ENCODE measurements around the gene ANKFY1.

ANKFY1 gene

DNA sequence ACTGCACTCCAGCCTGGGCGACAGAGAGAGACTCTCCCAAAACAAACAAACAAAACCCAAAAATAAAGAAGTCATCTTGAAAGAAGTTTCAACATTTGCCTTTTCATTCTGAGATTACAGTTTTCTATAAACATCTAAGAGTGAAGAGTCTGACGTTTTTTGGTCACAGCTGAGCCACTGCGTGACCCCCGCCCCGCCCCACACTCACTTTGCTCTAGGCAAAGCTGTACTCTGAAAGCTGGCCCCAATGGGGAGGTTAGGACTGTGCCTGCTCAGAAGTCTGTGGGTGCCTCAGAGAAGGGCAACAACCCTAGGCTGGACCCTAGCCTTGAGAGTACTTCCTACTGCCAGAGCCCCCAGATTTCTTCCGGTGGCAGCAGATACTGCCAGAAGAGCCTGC is 101.5 kb downstream of the ANKFY1 start:
- peak overlapping the region; percentile 51 for H3K27ac ChIP-seq
- TF ChIP-seq, protein P1, sequence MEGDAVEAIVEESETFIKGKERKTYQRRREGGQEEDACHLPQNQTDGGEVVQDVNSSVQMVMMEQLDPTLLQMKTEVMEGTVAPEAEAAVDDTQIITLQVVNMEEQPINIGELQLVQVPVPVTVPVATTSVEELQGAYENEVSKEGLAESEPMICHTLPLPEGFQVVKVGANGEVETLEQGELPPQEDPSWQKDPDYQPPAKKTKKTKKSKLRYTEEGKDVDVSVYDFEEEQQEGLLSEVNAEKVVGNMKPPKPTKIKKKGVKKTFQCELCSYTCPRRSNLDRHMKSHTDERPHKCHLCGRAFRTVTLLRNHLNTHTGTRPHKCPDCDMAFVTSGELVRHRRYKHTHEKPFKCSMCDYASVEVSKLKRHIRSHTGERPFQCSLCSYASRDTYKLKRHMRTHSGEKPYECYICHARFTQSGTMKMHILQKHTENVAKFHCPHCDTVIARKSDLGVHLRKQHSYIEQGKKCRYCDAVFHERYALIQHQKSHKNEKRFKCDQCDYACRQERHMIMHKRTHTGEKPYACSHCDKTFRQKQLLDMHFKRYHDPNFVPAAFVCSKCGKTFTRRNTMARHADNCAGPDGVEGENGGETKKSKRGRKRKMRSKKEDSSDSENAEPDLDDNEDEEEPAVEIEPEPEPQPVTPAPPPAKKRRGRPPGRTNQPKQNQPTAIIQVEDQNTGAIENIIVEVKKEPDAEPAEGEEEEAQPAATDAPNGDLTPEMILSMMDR (conservative IDR thresholded peaks at IDR 0.05) = no peak

DNA sequence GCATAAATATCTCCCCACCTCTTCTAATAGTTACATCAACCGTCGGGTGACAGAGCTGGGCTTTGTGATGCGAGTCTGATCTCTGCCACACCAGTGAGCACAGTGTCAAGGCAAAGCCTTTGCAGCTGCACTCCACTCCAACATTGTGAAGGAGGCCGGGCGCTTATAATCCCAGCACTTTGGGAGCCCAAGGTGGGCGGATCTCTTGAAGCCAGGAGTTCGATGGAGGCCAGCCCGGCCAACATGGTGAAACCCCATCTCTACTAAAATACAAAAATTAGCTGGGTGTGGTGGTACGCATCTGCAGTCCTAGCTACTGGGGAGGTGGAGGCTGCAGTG is 101.8 kb downstream of the ANKFY1 start:
- TF ChIP-seq, protein P1 (conservative IDR thresholded peaks at IDR 0.05) = no peak
- peak overlapping the region; percentile 51 for H3K27ac ChIP-seq

DNA sequence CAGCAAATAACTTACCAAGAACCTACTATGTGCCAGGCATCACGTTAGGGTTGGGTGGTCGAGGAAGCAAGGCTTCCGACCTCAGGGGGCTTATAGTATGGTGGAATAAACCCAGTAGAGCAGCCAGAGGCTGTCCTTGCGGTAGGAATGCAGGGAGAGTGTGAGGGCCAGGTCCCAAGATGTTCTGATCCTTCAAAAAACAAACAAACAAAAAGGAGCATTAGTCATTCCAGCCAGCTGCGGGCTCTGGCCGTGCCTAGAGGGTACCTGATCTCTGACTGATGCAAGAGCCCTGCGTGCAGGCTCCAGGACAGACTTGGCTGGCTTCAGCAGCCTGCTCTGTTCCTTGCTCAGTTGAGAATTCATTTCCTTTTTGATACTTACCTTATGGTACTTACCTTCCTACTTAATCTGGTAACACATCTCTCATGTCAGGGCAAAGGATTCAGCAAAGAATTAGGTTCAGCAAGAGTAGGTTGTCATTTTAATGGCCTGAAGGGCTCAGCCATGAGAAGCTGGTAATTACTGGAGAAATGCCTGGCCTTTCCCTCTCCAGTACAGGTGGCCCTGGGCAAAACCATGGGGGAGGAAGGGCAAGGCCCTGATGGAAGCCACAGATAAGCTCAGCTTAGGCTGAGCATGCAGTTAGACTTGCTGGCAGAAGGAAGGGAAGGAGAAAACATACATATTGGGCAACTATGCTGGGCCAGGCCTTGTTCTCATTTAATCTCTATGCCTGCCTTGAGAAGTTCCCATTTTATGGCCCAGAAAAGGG is 102.4 kb downstream of the ANKFY1 start:
- TF ChIP-seq, protein P1 (conservative IDR thresholded peaks at IDR 0.05) = no peak
- peak overlapping the region; percentile 51 for H3K27ac ChIP-seq

DNA sequence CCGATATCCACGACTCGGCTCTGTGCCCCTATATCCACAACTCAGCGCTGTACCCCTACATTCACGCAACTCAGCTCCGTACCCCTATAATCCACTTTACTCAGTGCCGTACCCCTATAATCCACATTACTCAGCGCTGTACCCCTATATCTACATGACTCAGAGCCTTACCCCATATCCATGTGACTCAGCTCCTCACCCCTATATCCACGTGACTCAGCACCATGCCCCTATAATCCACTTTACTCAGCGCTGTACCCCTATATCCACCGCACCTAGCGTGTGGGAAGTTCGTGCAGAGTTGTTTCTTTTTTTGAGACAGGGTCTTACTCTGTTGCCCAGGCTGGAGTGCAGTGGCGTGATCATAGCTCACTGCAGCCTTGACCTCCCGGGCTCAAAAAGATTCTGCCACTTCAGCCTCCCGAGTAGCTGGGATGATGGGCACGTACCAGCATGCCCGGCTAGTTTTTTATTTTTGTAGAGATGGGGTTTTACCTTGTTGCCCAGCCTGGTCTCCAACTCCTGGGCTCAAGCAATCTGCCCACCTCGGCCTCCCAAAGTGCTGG is 103.4 kb downstream of the ANKFY1 start:
- no peak overlapping the region for H3K27ac ChIP-seq
- TF ChIP-seq, protein P1 (conservative IDR thresholded peaks at IDR 0.05) = no peak

DNA sequence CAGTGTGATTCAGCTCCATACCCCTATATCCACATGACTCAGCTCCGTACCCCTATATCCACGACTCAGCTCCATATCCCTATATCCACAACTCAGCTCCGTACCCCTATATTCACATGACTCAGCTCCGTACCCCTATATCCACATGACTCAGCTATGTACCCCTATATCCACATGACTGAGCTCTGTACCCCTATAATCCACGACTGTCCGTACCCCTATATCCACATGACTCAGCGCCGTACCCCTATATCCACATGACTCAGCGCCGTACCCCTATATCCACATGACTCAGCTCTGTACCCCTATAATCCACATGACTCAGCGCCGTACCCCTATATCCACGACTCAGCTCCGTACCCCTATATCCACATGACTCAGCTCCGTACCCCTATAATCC is 104.0 kb downstream of the ANKFY1 start:
- no peak overlapping the region for H3K27ac ChIP-seq
- TF ChIP-seq, protein P1 (conservative IDR thresholded peaks at IDR 0.05) = no peak

DNA sequence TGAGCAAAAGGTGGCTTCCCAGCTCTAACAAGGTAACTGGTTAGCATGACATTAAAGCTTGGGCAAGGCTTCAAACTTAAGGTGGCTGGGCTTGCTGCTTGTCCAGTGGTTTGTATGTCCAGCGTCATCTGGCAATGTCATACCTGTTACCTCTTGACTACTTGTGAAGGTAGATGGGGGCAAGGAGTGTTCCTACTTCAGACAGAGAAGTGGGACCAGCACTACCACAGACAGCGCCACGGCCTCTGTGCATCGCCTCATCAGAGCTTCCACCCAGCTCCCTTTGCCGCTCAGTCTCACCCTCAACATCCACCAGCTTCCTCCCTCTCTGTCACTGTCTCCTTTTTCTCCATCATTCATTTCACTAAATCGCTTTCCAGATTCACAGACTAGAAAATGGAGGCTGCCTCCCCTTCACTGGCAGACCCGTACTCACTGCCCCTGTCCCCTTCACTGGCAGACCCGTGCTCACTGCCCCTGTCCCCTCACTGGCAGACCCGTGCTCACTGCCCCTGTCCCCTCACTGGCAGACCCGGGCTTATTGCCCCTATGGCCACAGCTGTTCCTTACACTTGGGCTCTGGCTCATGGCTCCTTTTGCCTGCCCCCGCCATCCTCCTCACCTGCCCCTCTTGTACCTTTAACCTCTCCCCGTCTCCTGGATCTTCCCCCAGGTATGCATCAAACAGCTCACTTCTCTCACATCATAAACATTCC is 106.0 kb downstream of the ANKFY1 start:
- TF ChIP-seq, protein P1 (conservative IDR thresholded peaks at IDR 0.05) = no peak
- H3K27ac ChIP-seq = no peak overlapping the region

DNA sequence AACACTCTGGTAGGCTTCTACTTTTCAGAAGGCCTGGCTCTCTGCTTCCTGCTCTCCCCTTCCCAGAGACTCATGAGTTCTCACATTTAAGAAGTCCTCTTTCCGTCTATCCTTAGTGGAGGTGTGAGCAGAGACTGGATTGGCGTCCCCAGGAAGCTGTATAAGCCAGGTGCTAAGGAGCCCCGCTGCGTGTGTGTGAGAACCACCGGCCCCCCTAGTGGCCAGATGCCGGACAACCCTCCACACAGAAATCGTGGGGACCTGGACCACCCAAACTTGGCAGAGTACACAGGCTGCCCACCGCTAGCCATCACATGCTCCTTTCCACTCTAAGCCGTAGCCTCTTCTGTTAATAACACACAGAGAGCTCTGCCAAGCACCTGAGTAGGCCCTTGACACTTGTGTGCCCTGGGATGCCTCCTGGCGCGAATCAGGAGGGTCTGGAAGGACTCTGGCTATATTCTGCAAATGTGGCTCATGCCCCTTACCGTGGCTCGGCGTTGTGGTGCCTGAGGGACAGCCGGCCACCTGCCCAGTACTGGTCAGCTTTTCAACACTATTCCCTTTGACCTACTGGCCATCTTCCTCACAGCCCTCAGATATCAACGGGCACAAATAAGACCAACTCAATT is 106.9 kb downstream of the ANKFY1 start:
- TF ChIP-seq, protein P1 (conservative IDR thresholded peaks at IDR 0.05) = peak; percentile 14; the same call in 1 of the 2 replicates
- H3K27ac ChIP-seq = no peak overlapping the region

Data from VCaP (cell line).